ENCODE data around the gene NR4A2. TPM values are rescaled to one million over a fixed set of nuclear protein-coding genes. Genes with fewer than 3 reads are reported as not detected.
A peak's percentile ranks its signal among the peaks of the same experiment; 100 is the strongest.

Gene NR4A2
- total and polyA plus RNA-seq, 2 donors from 2014 or later: 2.4 to 3.1 TPM

GRCh38 chr2:156333274-156333950 lies 891 bp upstream of the NR4A2 start:
- Histone ChIP-seq H3K27me3 (ENCODE audit: control insufficient read depth, insufficient read depth, low read length) (peaks cover 36% of the 10 kb centered on the region), H3K27ac (ENCODE audit: low read depth in 2 of 2, low read length in 2 of 2) (peak overlapping the region; percentile 95 to 96), H3K9me3 (ENCODE audit: control insufficient read depth in 2 of 3, insufficient read depth in 1 of 3, low read length in 3 of 3) (no peaks in the 10 kb centered on the region), H3K36me3 (ENCODE audit: control insufficient read depth in 2 of 3, insufficient read depth in 3 of 3, low read length in 3 of 3) (no peaks in the 10 kb centered on the region), H3K4me3 (ENCODE audit: low read length in 3 of 3) (peak overlapping the region; percentile 61 to 88 (median 74)), H3K9ac (ENCODE audit: low read length in 3 of 3) (peak overlapping the region; percentile 49 to 90 (median 80)), H3K4me1 (ENCODE audit: control insufficient read depth in 2 of 3, insufficient read depth in 2 of 3, low read depth in 1 of 3, low read length in 3 of 3) (peaks cover 0 to 8% (median 7%) of the 10 kb centered on the region in 3 donors)
- intact Hi-C loops (cut with DNase I): no loop called here
- no peak for TF ChIP-seq CTCF (IDR thresholded peaks at IDR 0.05; ENCODE audit: borderline replicate concordance, extremely low read depth, insufficient read depth)
- FAIRE-seq: no peak
- DNase-seq: no peak

GRCh38 chr2:156332284-156332533 lies 312 bp downstream of the NR4A2 start:
- DNase-seq (peak in 1 of 5 donors; percentile 58), FAIRE-seq (no peak)
- Histone ChIP-seq H3K36me3 (ENCODE audit: control insufficient read depth in 2 of 3, insufficient read depth in 3 of 3, low read length in 3 of 3) (no peaks in the 10 kb centered on the region), H3K27ac (ENCODE audit: low read depth in 2 of 2, low read length in 2 of 2) (peak overlapping the region; percentile 87 to 95), H3K4me3 (ENCODE audit: low read length in 3 of 3) (peak overlapping the region; percentile 61 to 80 (median 74)), H3K4me1 (ENCODE audit: control insufficient read depth in 2 of 3, insufficient read depth in 2 of 3, low read depth in 1 of 3, low read length in 3 of 3) (peaks cover 0 to 8% (median 4%) of the 10 kb centered on the region in 3 donors), H3K9me3 (ENCODE audit: control insufficient read depth in 2 of 3, insufficient read depth in 1 of 3, low read length in 3 of 3) (no peaks in the 10 kb centered on the region), H3K27me3 (ENCODE audit: control insufficient read depth, insufficient read depth, low read length) (peaks cover 46% of the 10 kb centered on the region), H3K9ac (ENCODE audit: low read length in 3 of 3) (peak overlapping the region in 2 of 3 donors; percentile 74 to 77)
- TF ChIP-seq CTCF (IDR thresholded peaks at IDR 0.05; ENCODE audit: borderline replicate concordance, extremely low read depth, insufficient read depth): no peak
- intact Hi-C loops (cut with DNase I): no loop called here

GRCh38 chr2:156331572-156332283 lies 793 bp downstream of the NR4A2 start:
- H3K9ac ChIP-seq (ENCODE audit: low read length in 3 of 3): peak overlapping the region in 2 of 3 donors; percentile 74 to 77
- peak overlapping the region; percentile 61 to 80 (median 74) for H3K4me3 ChIP-seq (ENCODE audit: low read length in 3 of 3)
- peak overlapping the region; percentile 87 to 95 for H3K27ac ChIP-seq (ENCODE audit: low read depth in 2 of 2, low read length in 2 of 2)
- intact Hi-C loops (cut with DNase I): no loop called here
- FAIRE-seq: no peak
- H3K27me3 ChIP-seq (ENCODE audit: control insufficient read depth, insufficient read depth, low read length): peaks cover 50% of the 10 kb centered on the region
- H3K4me1 ChIP-seq (ENCODE audit: control insufficient read depth in 2 of 3, insufficient read depth in 2 of 3, low read depth in 1 of 3, low read length in 3 of 3): peaks cover 0 to 8% (median 4%) of the 10 kb centered on the region in 3 donors
- no peak for TF ChIP-seq CTCF (IDR thresholded peaks at IDR 0.05; ENCODE audit: borderline replicate concordance, extremely low read depth, insufficient read depth)
- no peaks in the 10 kb centered on the region for H3K9me3 ChIP-seq (ENCODE audit: control insufficient read depth in 2 of 3, insufficient read depth in 1 of 3, low read length in 3 of 3)
- H3K36me3 ChIP-seq (ENCODE audit: control insufficient read depth in 2 of 3, insufficient read depth in 3 of 3, low read length in 3 of 3): no peaks in the 10 kb centered on the region
- peak; percentile 54 to 87 (median 78) for DNase-seq
